KOPT-K1 (cell line): ENCODE measurements around the gene LCN2.
"Not testable (repeated sequence)": the region's sequence is repeated elsewhere in the genome, so short reads cannot be mapped to it uniquely, and the experiment has no call there.

Source experiments
- H3K27ac ChIP-seq: fragments of 200-600 bp; sonication (generic); 2 replicates; pipeline ENCODE4 v1.5.1; 2016; ENCODE audit warnings: antibody characterized with exemption, mild to moderate bottlenecking, low read depth, low read length; ENCODE audit not compliant: poor library complexity, severe bottlenecking
- H3K36me3 ChIP-seq: fragments of 200-600 bp; sonication (generic); 2 replicates; pipeline ENCODE4 v1.5.1; 2017; ENCODE audit warnings: antibody characterized with exemption, mild to moderate bottlenecking, low read length, moderate library complexity; ENCODE audit not compliant: insufficient read depth
- H3K9me3 ChIP-seq: fragments of 200-600 bp; sonication (generic); 2 replicates; pipeline ENCODE4 v1.5.1; 2017; ENCODE audit warnings: antibody characterized with exemption, low read length, mild to moderate bottlenecking; ENCODE audit not compliant: insufficient read depth, poor library complexity, severe bottlenecking

The LCN2 gene

GRCh38 chr9:128180001-128180400 is 30.7 kb downstream of the LCN2 start:
- Histone ChIP-seq H3K36me3 (peaks cover 78% of the 10 kb centered on the region), H3K27ac (no peak overlapping the region), H3K9me3 (peaks cover 18% of the 10 kb centered on the region)

DNA sequence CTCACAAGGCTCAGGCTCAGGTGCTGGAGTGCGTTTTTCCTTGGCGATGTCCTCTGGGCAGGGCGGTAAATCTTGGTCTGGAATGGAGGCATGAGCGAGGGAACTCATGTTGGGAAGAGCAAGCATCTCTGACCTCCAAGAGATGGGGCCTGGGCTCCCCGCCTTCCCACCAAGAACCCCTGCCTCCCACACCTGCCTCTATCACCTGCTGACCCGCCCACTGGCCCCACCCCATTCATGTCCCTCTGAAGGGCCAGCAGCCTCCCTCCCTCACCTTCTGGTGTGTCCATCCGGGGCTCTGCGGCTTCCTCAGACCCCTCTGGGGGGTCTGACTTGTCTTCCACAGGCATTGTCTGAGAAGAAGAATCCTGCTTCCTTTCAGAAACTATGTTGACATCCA is 31.2 kb downstream of the LCN2 start:
- peaks cover 18% of the 10 kb centered on the region for H3K9me3 ChIP-seq
- peaks cover 78% of the 10 kb centered on the region for H3K36me3 ChIP-seq
- H3K27ac ChIP-seq = no peak overlapping the region

DNA sequence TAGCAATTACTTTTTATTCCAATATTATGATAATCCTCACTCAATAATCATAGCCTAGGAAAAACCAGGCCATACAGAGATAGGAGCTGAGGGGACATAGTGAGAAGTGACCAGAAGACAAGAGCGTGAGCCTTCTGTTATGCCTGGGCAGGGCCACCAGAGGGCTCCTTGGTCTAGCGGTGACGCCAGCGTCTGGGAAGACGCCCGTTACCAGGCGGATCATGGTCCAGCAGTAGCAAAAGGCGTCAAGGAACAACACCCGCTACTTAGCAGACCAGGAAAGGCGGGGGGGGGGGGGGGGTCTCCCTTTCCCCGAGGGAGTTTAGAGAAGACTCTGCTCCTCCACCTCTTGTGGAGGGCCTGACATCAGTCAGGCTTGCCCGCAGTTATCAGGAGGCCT is 32.2 kb downstream of the LCN2 start:
- peaks cover 18% of the 10 kb centered on the region for H3K9me3 ChIP-seq
- not testable (repeated sequence) for H3K27ac ChIP-seq
- peaks cover 78% of the 10 kb centered on the region for H3K36me3 ChIP-seq

- peaks cover 18% of the 10 kb centered on the region for H3K9me3 ChIP-seq
- peaks cover 72% of the 10 kb centered on the region for H3K36me3 ChIP-seq
- no peak overlapping the region for H3K27ac ChIP-seq
Measured at GRCh38 chr9:128182893-128183588, 33.8 kb downstream of the LCN2 start.

- Histone ChIP-seq H3K36me3 (peaks cover 51% of the 10 kb centered on the region), H3K27ac (no peak overlapping the region), H3K9me3 (no peaks in the 10 kb centered on the region)
Measured at GRCh38 chr9:128185979-128186965, 37.0 kb downstream of the LCN2 start.

- Histone ChIP-seq H3K9me3 (no peaks in the 10 kb centered on the region), H3K36me3 (peaks cover 50% of the 10 kb centered on the region), H3K27ac (no peak overlapping the region)
Measured at GRCh38 chr9:128187361-128187760, 38.1 kb downstream of the LCN2 start.

DNA sequence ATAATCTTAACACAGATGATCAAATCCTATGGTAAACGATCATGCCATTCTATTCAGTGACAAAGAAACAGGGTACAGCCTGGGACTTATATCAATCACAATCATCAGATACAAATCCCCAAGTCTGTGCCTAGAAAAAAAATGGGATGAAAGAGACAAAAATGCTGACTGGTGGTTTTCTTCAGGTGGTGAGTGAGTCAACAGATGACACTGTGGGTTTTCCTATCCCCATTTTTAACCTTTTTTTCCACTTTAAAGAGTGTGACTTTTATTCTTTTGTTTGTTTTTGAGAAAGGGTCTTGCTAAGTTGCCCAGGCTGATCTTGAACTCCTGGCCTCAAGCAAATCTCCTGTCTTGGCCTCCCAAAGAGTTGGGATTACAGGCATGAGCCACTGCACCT is 39.0 kb downstream of the LCN2 start:
- H3K9me3 ChIP-seq = no peaks in the 10 kb centered on the region
- H3K27ac ChIP-seq = no peak overlapping the region
- peaks cover 41% of the 10 kb centered on the region for H3K36me3 ChIP-seq

DNA sequence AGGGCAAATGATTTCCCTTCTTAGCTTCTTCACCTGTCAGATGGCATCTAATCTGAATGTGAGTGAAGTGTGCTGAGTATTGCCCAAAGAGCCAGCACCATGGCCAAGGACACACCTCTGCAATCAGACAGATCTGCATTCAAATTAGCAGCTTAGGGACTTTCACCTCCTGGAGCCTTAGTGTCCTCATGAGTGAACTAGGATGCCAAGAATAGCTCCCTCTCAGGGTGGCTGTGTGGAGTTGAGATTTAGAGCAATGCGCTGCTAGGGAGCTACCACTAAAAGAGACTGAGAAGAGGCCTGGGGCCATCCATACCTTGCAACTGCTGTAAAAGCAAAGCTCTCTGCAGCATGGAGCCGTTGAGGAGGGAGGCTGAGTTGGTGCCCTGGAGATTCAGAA is 40.8 kb downstream of the LCN2 start:
- H3K27ac ChIP-seq = peak overlapping the region; percentile 67

GRCh38 chr9:128190516-128191405 is 41.5 kb downstream of the LCN2 start:
- H3K27ac ChIP-seq = peak overlapping the region; percentile 67
- H3K9me3 ChIP-seq = no peaks in the 10 kb centered on the region
- H3K36me3 ChIP-seq = peaks cover 26% of the 10 kb centered on the region

More for the DNA sequence above, 40.8 kb downstream of the LCN2 start:
- Histone ChIP-seq H3K36me3 (peaks cover 34% of the 10 kb centered on the region), H3K9me3 (no peaks in the 10 kb centered on the region)

- Histone ChIP-seq H3K36me3 (peaks cover 18% of the 10 kb centered on the region), H3K27ac (peak within 1 kb of the TSS; percentile 67), H3K9me3 (no peaks in the 10 kb centered on the region)
Measured at GRCh38 chr9:128191406-128192046, 42.3 kb downstream of the LCN2 start, which contains the start of gene CIZ1. TSS of gene CIZ1 (minus strand) at chr9:128191572. CDS start at chr9:128190857, 715 bp downstream.

DNA sequence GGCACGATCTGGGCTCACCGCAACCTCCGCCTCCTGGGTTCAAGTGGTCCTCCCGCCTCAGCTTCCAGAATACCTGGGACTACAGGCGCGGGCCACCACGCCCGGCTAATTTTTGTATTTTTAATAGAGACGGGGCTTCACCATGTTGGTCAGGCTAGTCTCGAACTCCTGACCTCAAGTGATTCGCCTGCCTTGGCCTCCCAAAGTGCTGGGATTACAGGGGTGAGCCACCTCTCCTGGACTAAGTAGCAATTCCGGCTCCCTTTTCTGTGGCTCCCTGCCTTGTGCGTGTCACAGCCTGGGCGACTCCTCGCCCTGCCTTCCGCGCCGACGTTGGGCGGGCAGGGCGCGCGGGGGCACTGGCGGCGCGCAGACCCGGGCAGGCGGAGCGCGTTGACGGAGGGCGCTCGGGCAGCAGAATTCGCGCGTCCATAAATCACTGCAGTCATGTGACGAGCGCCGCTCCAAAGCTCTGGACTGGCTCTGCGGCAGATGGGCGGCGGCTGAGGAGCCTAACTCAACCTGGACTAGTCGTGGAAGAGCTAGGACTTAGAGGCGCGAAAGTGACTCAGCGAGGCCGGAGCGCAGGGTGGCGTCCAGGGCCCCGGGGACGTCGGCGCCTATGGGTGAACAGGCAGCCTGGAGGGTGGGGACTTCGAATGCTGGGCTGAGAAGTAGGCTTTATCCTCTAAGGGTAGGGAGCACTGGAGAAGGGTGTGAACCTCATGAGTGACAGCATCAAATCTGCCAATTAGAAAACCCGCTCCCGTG is 43.5 kb downstream of the LCN2 start:
- no peak overlapping the region for H3K27ac ChIP-seq
- H3K9me3 ChIP-seq = no peaks in the 10 kb centered on the region
- peaks cover 9% of the 10 kb centered on the region for H3K36me3 ChIP-seq

DNA sequence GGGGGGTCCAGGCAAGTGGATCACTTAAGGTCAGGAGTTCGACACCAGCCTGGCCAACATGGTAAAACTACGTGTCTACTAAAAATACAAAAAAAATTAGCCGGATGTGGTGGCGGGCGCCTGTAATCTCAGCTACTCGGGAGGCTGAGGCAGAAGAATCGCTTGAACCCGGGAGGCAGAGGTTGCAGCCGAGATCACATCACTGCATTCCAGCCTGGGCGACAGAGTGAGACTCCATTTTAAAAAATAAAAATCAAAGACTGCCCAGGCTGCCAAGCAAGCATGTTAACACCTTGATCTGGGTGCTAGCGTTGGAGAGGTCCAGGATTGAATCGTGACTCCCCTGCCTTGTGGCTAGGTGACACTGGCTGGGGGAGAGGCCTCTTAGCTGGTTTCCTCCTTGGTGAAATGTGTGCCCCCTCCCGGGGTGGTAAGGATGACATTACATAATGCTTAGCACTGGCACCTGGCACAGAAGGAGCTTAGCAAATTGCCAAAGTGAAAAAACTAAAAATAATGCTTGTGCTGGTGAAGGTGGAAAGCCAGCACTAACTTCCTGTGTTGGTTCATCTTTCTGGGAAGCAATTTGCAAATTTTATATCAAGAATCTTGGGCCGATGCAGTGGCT is 44.3 kb downstream of the LCN2 start:
- no peaks in the 10 kb centered on the region for H3K9me3 ChIP-seq
- no peak overlapping the region for H3K27ac ChIP-seq
- peaks cover 9% of the 10 kb centered on the region for H3K36me3 ChIP-seq
